Common myeloid progenitor, CD34-positive (primary cell): Measurements from ENCODE around the gene PCCB.

ENCODE experiments used
- CTCF ChIA-PET: fragments of 350-600 bp; sonication (Branson Sonifier 250); formaldehyde crosslinking; loops from one replicate; lab custom pipeline; 2021; ENCODE audit warnings: antibody characterized with exemption; lab: Charles Lee
- POLR2A ChIA-PET: fragments of 350-600 bp; sonication (Branson Sonifier 250); formaldehyde crosslinking; loops from one replicate; lab custom pipeline; 2021; ENCODE audit warnings: antibody characterized with exemption; lab: Charles Lee
- DNase-seq, 3 donors: peaks; one replicate each; pipeline versions ENCODE4 v3.0.0 to v3.0.0-alpha.2; 2013
- H3K27ac ChIP-seq, 2 experiments: 1 replicate in 1 of 2; 2 replicates in 1 of 2; pipeline ENCODE4 v1.7.0; 2013; ENCODE audit warnings: inconsistent platforms in 2 of 2, low read length in 2 of 2, mild to moderate bottlenecking in 2 of 2, low read depth in 1 of 2, moderate library complexity in 1 of 2; ENCODE audit not compliant: severe bottlenecking in 2 of 2, insufficient read depth in 1 of 2, poor library complexity in 1 of 2
- H3K27me3 ChIP-seq, 5 experiments: replicated peaks in 2 of 5; 1 replicate in 3 of 5; 2 replicates in 2 of 5; pipeline versions ENCODE4 v1.6.1 to v1.7.0; 2013; ENCODE audit warnings: low read length in 4 of 5, mild to moderate bottlenecking in 2 of 5, moderate library complexity in 2 of 5, inconsistent platforms in 1 of 5; ENCODE audit not compliant: insufficient read depth in 5 of 5, control insufficient read depth in 4 of 5
- H3K36me3 ChIP-seq, 4 experiments: 1 replicate in 2 of 4; 2 replicates in 2 of 4; pipeline versions ENCODE4 v1.6.1 to v1.7.0; 2013; ENCODE audit warnings: low read length in 3 of 4, control low read depth in 1 of 4, mild to moderate bottlenecking in 1 of 4; ENCODE audit not compliant: control insufficient read depth in 4 of 4, insufficient read depth in 4 of 4
- H3K4me1 ChIP-seq, 4 experiments: 1 replicate in 3 of 4; 2 replicates in 1 of 4; pipeline versions ENCODE4 v1.6.1 to v1.7.1; 2013; ENCODE audit warnings: low read length in 3 of 4, mild to moderate bottlenecking in 3 of 4, control low read depth in 1 of 4, inconsistent platforms in 1 of 4, moderate library complexity in 1 of 4; ENCODE audit not compliant: control insufficient read depth in 4 of 4, insufficient read depth in 4 of 4; ENCODE audit errors: control extremely low read depth in 1 of 4
- H3K4me3 ChIP-seq, 7 experiments: 1 replicate in 4 of 7; 2 replicates in 3 of 7; pipeline versions ENCODE4 v1.5.1 to v1.7.0; 2013; ENCODE audit warnings: mild to moderate bottlenecking in 7 of 7, low read length in 6 of 7, moderate library complexity in 6 of 7, inconsistent platforms in 2 of 7, low read depth in 2 of 7, control low read depth in 1 of 7; ENCODE audit not compliant: insufficient read depth in 4 of 7, control insufficient read depth in 1 of 7; ENCODE audit errors: extremely low read depth in 1 of 7
- H3K9me3 ChIP-seq, 5 experiments: 1 replicate in 4 of 5; 2 replicates in 1 of 5; pipeline versions ENCODE4 v1.6.1 to v1.7.1; 2013; ENCODE audit warnings: low read length in 4 of 5, mild to moderate bottlenecking in 2 of 5, inconsistent platforms in 1 of 5, low read depth in 1 of 5, moderate library complexity in 1 of 5; ENCODE audit not compliant: control insufficient read depth in 4 of 5, insufficient read depth in 2 of 5; ENCODE audit errors: control extremely low read depth in 1 of 5
- WGBS: methylation state at CpG from one replicate; pipeline ENCODE4 v1.1.5; 2013; ENCODE audit not compliant: insufficient coverage; 5-methylcytosine and 5-hydroxymethylcytosine counted together

Gene PCCB

DNA sequence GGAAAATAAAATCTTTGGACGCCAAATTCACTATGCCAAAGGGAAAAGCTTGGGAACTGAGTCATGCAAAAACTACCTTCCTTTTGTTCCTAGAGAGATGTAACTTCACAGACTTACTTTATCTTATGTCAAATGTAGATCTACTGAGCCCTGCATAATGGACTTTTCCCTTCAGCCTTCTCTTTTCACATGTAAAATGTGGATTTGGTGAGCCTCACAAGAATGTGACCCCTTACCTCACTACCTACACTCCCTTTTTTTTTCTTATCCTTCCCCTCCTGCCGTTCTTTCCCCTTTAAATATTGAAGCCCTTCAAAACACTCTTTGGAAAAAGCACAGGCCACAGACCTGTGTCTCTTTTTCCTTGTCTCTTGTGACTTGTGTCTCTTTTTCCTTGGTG lies 14.0 kb upstream of the PCCB start:
- Histone ChIP-seq H3K36me3 (no peaks in the 10 kb centered on the region), H3K4me3 (no peak overlapping the region), H3K9me3 (no peaks in the 10 kb centered on the region), H3K4me1 (no peaks in the 10 kb centered on the region), H3K27ac (no peak overlapping the region), H3K27me3 (no peaks in the 10 kb centered on the region)
- WGBS = 100% methylated on average over 2 of the region's 2 CpGs
- no peak for DNase-seq
- ChIA-PET CTCF (no interaction called here), POLR2A (no interaction called here)

GRCh38 chr3:136237103-136237502 lies 13.0 kb upstream of the PCCB start:
- WGBS = no CpG with 5 or more reads among the region's 1 CpG
- H3K27me3 ChIP-seq = no peaks in the 10 kb centered on the region
- no peak overlapping the region for H3K27ac ChIP-seq
- H3K9me3 ChIP-seq = no peaks in the 10 kb centered on the region
- no peaks in the 10 kb centered on the region for H3K4me1 ChIP-seq
- no peak overlapping the region for H3K4me3 ChIP-seq
- H3K36me3 ChIP-seq = no peaks in the 10 kb centered on the region
- ChIA-PET CTCF (no interaction called here), POLR2A (no interaction called here)
- DNase-seq = no peak

- H3K4me1 ChIP-seq = no peaks in the 10 kb centered on the region
- DNase-seq = no peak
- ChIA-PET CTCF (no interaction called here), POLR2A (no interaction called here)
- no peaks in the 10 kb centered on the region for H3K27me3 ChIP-seq
- H3K36me3 ChIP-seq = no peaks in the 10 kb centered on the region
- WGBS = 92% methylated on average over 4 of the region's 4 CpGs
- no peak overlapping the region for H3K4me3 ChIP-seq
- H3K27ac ChIP-seq = no peak overlapping the region
- H3K9me3 ChIP-seq = no peaks in the 10 kb centered on the region
These were observed 12.0 kb upstream of the PCCB start for GRCh38 chr3:136237961-136238649.

- WGBS = no CpG with 5 or more reads among the region's 1 CpG
- H3K27ac ChIP-seq = no peak overlapping the region
- H3K27me3 ChIP-seq = no peaks in the 10 kb centered on the region
- no peaks in the 10 kb centered on the region for H3K4me1 ChIP-seq
- H3K36me3 ChIP-seq = no peaks in the 10 kb centered on the region
- DNase-seq = no peak
- POLR2A ChIA-PET = no interaction called here
- no peak overlapping the region for H3K4me3 ChIP-seq
- H3K9me3 ChIP-seq = no peaks in the 10 kb centered on the region
- CTCF ChIA-PET = interaction anchor here (1.1 kb wide), 1 partner anchor 12 kb away, joined by 5 read pairs; no protein-coding TSS in a partner anchor
These were observed 11.0 kb upstream of the PCCB start for GRCh38 chr3:136239094-136239493.

DNA sequence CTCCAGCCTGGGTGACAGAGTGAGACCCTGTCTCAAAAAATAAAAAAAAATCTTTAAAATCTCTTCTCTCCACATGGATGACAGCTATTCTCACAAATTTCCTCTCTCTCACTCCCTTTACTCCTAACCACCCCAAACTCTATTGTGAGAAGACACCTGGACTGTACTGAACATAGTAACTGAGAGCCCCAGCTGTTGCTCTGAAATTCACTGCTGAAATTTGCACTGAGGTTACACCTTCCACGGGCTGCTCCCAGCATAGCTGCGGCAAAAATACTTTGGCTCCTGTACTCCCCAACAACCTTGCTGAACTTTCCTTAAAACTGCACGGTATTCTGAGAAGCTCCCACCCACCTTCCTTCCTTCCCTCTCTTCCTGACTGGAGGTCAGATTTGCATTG lies 4.4 kb upstream of the PCCB start:
- Histone ChIP-seq H3K4me3 (no peak overlapping the region), H3K36me3 (no peaks in the 10 kb centered on the region), H3K27me3 (no peaks in the 10 kb centered on the region), H3K4me1 (peaks cover 3 to 14% (median 11%) of the 10 kb centered on the region in 4 experiments), H3K9me3 (no peaks in the 10 kb centered on the region), H3K27ac (no peak overlapping the region)
- POLR2A ChIA-PET = interaction anchor here (0.5 to 1.2 kb wide), 2 partner anchors 49 to 59 kb away, joined by 4 to 8 read pairs; partner anchors contain the start of gene MSL2
- CTCF ChIA-PET = interaction anchor here (0.9 kb wide), 1 partner anchor 43 kb away, joined by 3 read pairs; no protein-coding TSS in a partner anchor
- DNase-seq = no peak
- WGBS = 63% methylated on average over 3 of the region's 3 CpGs

DNA sequence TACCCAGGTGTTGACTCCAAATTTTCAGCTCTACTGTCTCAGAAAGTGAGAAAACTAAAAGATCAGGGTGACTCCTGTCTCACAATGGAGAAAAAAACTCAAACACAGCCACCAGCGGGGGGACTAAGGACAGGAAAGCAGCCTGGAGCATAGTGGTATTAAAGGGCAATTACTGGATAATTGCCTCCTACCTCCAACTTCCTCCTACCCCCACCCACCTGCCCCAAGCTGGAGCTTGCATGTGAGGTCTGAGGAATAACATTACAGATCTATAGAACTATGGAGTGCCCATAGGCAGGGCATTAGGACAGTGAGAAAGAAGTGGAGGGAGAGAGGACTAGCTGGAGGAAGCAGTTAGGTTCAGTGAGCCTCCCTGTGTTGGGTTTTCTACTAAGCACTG lies 2.7 kb upstream of the PCCB start:
- Histone ChIP-seq H3K27me3 (no peaks in the 10 kb centered on the region), H3K4me1 (peaks cover 10 to 26% (median 23%) of the 10 kb centered on the region in 4 experiments), H3K9me3 (no peaks in the 10 kb centered on the region), H3K36me3 (no peaks in the 10 kb centered on the region), H3K27ac (no peak overlapping the region), H3K4me3 (no peak overlapping the region)
- POLR2A ChIA-PET = no interaction called here
- DNase-seq = peak in 2 of 3 donors; percentile 28 to 36
- CTCF ChIA-PET = interaction anchor here (0.5 to 0.8 kb wide), 2 partner anchors 169 to 444 kb away, joined by 3 read pairs; no protein-coding TSS in a partner anchor
- no CpG with 5 or more reads among the region's 1 CpG for WGBS

GRCh38 chr3:136247855-136248590 lies 2.1 kb upstream of the PCCB start:
- ChIA-PET POLR2A (no interaction called here), CTCF (interaction anchor here (0.5 to 1.5 kb wide), 4 partner anchors 8 to 443 kb away, joined by 3 to 4 read pairs (median 3); no protein-coding TSS in a partner anchor)
- Histone ChIP-seq H3K27me3 (no peaks in the 10 kb centered on the region), H3K9me3 (no peaks in the 10 kb centered on the region), H3K27ac (no peak overlapping the region), H3K36me3 (no peaks in the 10 kb centered on the region), H3K4me1 (peaks cover 10 to 26% (median 23%) of the 10 kb centered on the region in 4 experiments), H3K4me3 (no peak overlapping the region)
- 96% methylated on average over 4 of the region's 4 CpGs for WGBS
- DNase-seq = no peak
